ENCODE results near the gene TSPAN18.

DNA sequence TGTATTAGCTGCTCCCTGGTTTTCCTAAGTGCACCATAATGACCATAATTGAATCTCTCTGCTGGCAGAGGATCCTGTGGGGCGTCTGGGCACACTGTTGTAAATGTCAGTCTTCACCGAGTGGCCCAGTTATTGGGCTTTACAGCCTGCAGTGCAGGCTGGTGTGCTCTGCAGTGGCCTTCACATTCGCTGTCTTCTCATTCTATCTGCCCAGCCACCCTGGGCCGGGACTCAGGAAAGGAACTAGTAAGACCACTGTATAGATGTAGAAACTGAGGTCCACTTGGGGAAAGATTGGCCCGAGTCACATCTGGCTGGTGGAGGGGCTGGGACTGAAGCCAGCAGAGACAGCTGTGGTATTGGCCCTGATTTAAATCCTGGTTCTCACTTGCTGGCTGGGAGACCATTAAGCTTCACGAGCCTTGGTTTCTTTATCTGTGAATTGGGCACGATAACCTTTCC is 49.3 kb downstream of the TSPAN18 start:
- TF ChIP-seq, protein P1, sequence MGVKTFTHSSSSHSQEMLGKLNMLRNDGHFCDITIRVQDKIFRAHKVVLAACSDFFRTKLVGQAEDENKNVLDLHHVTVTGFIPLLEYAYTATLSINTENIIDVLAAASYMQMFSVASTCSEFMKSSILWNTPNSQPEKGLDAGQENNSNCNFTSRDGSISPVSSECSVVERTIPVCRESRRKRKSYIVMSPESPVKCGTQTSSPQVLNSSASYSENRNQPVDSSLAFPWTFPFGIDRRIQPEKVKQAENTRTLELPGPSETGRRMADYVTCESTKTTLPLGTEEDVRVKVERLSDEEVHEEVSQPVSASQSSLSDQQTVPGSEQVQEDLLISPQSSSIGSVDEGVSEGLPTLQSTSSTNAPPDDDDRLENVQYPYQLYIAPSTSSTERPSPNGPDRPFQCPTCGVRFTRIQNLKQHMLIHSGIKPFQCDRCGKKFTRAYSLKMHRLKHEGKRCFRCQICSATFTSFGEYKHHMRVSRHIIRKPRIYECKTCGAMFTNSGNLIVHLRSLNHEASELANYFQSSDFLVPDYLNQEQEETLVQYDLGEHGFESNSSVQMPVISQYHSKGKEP (tag by site-specific recombination; IDR thresholded peaks at IDR 0.05), result no peak
- no peak for TF ChIP-seq HOXA7 (CRISPR knock-in tag; IDR thresholded peaks at IDR 0.05; ENCODE audit: borderline replicate concordance)
- no peak for TF ChIP-seq ZNF707 (tag by site-specific recombination; IDR thresholded peaks at IDR 0.05)
- no peak for TF ChIP-seq ZFHX2 (tag by site-specific recombination; conservative IDR thresholded peaks at IDR 0.05)
- no peak for TF ChIP-seq CTCF (tag by site-specific recombination; IDR thresholded peaks at IDR 0.05)
- no peak for TF ChIP-seq ZNF776 (tag by site-specific recombination; IDR thresholded peaks at IDR 0.05; ENCODE audit: borderline replicate concordance)
- TF ChIP-seq, protein P2, sequence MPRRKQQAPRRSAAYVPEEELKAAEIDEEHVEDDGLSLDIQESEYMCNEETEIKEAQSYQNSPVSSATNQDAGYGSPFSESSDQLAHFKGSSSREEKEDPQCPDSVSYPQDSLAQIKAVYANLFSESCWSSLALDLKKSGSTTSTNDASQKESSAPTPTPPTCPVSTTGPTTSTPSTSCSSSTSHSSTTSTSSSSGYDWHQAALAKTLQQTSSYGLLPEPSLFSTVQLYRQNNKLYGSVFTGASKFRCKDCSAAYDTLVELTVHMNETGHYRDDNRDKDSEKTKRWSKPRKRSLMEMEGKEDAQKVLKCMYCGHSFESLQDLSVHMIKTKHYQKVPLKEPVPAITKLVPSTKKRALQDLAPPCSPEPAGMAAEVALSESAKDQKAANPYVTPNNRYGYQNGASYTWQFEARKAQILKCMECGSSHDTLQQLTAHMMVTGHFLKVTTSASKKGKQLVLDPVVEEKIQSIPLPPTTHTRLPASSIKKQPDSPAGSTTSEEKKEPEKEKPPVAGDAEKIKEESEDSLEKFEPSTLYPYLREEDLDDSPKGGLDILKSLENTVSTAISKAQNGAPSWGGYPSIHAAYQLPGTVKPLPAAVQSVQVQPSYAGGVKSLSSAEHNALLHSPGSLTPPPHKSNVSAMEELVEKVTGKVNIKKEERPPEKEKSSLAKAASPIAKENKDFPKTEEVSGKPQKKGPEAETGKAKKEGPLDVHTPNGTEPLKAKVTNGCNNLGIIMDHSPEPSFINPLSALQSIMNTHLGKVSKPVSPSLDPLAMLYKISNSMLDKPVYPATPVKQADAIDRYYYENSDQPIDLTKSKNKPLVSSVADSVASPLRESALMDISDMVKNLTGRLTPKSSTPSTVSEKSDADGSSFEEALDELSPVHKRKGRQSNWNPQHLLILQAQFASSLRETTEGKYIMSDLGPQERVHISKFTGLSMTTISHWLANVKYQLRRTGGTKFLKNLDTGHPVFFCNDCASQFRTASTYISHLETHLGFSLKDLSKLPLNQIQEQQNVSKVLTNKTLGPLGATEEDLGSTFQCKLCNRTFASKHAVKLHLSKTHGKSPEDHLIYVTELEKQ (tag by site-specific recombination; IDR thresholded peaks at IDR 0.05; ENCODE audit: borderline replicate concordance), result no peak
- TF ChIP-seq KLF9 (tag by site-specific recombination; IDR thresholded peaks at IDR 0.05; ENCODE audit: low read depth), result no peak
- TF ChIP-seq ZNF791 (tag by site-specific recombination; IDR thresholded peaks at IDR 0.05), result no peak
- TF ChIP-seq ZXDB (tag by site-specific recombination; IDR thresholded peaks at IDR 0.05), result no peak
- TF ChIP-seq ZBTB21 (tag by site-specific recombination; IDR thresholded peaks at IDR 0.05), result no peak
- no peak for TF ChIP-seq ZNF24 (tag by site-specific recombination; IDR thresholded peaks at IDR 0.05)
